Cardiac atrium fibroblast (primary cell): ENCODE data around the gene ADRA1B. TPM values are rescaled to one million over a fixed set of nuclear protein-coding genes. Genes with fewer than 3 reads are reported as not detected.

ENCODE experiments used
- total RNA-seq: library from RNA; depleted of rRNA; stranded (reverse); fragments of >200 nt; gene quantifications from 2 replicates; pipeline ENCODE4 v1.2.3, GENCODE V29; 2015

ADRA1B gene
- total RNA-seq = 5.2 and 5.6 TPM in 2 replicates

DNA sequence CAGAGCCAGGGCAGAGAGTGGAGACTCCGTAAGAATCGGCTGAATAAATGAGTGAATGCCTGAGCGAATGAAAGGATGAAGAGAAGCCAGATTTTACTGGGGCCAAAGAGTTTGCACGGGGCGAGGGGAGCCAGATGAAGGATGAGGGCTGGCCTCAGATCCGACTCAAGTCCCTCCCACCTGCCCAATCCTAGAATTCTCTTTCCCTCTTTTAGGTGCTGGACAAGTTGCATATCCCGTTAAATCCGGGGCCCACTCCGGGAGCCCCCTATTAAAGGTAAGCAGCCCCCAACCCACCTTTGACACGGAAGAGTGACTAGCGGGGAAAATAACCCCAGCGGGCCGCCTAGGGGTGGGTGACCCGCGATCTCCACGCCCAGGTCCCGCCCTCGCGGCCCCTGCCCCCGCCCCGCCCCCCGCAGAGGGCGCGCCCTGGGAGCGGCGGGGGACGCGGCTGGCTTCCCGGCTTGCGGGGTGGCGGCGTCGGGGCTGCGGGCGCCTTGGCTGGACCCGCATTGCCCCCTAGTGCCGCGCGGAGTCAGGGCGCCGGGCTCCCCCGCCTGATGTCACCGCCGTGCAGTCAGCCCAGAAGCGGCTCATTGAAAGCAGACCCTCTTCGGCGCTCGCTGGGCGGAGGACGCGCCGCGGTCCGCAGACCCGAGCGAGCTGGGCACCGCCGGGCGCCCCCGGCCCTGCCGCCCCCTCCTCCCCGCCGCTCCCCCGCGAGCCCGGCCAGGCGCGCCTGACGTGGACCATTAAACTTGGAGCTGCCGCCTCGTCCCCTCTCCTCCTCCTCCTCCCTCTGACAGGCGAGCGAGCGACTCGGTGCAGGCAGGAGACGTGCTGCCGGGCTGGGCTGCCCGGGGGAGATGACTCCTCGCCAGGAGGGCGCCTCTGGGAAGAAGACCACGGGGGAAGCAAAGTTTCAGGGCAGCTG lies at the start of gene ADRA1B:
Gene ADRA1B (plus strand): TSS at position 579 of the 937 bp plus-strand sequence. CDS start 424 bp downstream, outside the sequence.

DNA sequence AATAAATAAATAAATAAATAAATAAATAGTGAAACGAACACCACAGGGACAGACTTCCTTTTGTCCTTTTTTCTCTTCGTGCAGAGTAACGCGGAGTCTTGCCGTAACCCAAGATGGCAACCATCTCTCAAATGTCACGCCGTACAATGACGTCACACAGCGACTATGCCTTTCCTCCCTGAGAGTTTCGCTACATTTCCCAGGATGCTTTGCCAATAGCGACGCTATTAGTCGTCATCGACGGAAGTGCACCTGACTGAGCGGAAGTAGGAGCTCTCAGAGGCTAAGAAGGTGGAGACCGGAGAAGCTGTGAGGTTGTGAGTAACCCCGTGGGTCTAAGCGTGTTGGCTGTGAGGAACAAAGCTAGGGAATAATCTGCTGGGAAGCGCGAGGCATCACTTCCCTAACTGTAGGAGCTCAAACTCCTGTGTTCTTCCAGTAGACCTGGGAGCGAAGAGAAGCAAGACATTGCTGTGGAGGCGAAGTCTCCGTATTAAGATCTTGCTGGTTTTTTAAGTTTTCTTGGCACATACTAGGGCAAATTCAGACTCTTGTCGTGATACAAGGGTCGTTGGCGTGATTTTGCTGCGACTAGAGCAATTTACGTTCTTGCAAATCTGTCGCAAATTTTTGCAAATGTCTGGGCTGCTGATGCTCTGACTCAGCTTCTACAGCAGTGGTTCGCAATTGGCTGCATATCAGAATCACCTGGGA lies 92.8 kb downstream of the ADRA1B start, which contains the start of gene TTC1:
Gene TTC1 (plus strand): TSS at position 263 of the 714 bp plus-strand sequence. CDS start 1,390 bp downstream, outside the sequence.

Other genes starting within 250 kb of the ADRA1B start
- gene TTC1, start 92.7 kb downstream of the ADRA1B start, total RNA-seq = 21.3 and 27.4 TPM in 2 replicates
- gene PWWP2A, start 203.0 kb downstream of the ADRA1B start, total RNA-seq = 14.8 and 16.2 TPM in 2 replicates